H9 (cell line): Measurements from ENCODE around the gene DTWD1. TPM values are rescaled to one million over a fixed set of nuclear protein-coding genes. Genes with fewer than 3 reads are reported as not detected.

Experiments
- DNase-seq: peaks from one replicate; pipeline ENCODE4 v3.0.0-alpha.2; 2017
- H2AFZ ChIP-seq: one replicate; pipeline ENCODE4 v1.6.1; 2013; ENCODE audit warnings: mild to moderate bottlenecking, low read length, control low read depth, moderate library complexity
- H2AK5ac ChIP-seq: 2 replicates; pipeline ENCODE4 v1.6.1; 2013; ENCODE audit warnings: low read length, control low read depth, mixed read lengths; ENCODE audit not compliant: insufficient read length
- H2BK120ac ChIP-seq: one replicate; pipeline ENCODE4 v1.6.1; 2013; ENCODE audit warnings: low read depth, mild to moderate bottlenecking, low read length, control low read depth, inconsistent platforms; ENCODE audit not compliant: poor library complexity, severe bottlenecking
- H2BK12ac ChIP-seq: 2 replicates; pipeline ENCODE4 v1.6.1; 2013; ENCODE audit warnings: low read length, control low read depth, mixed read lengths, low read depth; ENCODE audit not compliant: insufficient read length
- H2BK15ac ChIP-seq: 2 replicates; pipeline ENCODE4 v1.6.1; 2013; ENCODE audit warnings: low read depth, low read length, control low read depth
- H2BK20ac ChIP-seq: one replicate; pipeline ENCODE4 v1.6.1; 2013; ENCODE audit warnings: low read depth, mild to moderate bottlenecking, low read length, control low read depth, inconsistent platforms; ENCODE audit not compliant: poor library complexity, severe bottlenecking
- H2BK5ac ChIP-seq: 2 replicates; pipeline ENCODE4 v1.6.1; 2013; ENCODE audit warnings: low read length, control low read depth, mixed read lengths; ENCODE audit not compliant: insufficient read length
- H3K14ac ChIP-seq: 2 replicates; pipeline ENCODE4 v1.6.1; 2013; ENCODE audit warnings: low read length, control low read depth; ENCODE audit not compliant: insufficient read depth
- H3K18ac ChIP-seq: 2 replicates; pipeline ENCODE4 v1.6.1; 2013; ENCODE audit warnings: low read depth, mild to moderate bottlenecking, mixed read lengths, low read length, control low read depth; ENCODE audit not compliant: insufficient read length
- H3K23ac ChIP-seq: 2 replicates; pipeline ENCODE4 v1.6.1; 2013; ENCODE audit warnings: low read length, control low read depth, mixed read lengths, low read depth; ENCODE audit not compliant: insufficient read length
- H3K23me2 ChIP-seq: 2 replicates; pipeline ENCODE4 v1.6.1; 2013; ENCODE audit warnings: low read depth, mild to moderate bottlenecking, mixed read lengths, low read length, control low read depth; ENCODE audit not compliant: insufficient read length, poor library complexity, severe bottlenecking
- H3K27ac ChIP-seq: 2 replicates; pipeline ENCODE4 v1.5.1; 2013; ENCODE audit warnings: low read length, control low read depth, mixed read lengths, low read depth; ENCODE audit not compliant: insufficient read length
- H3K27me3 ChIP-seq: 2 replicates; pipeline ENCODE4 v1.6.1; 2013; ENCODE audit warnings: low read length, control low read depth, inconsistent platforms; ENCODE audit not compliant: insufficient read depth
- H3K4ac ChIP-seq: 2 replicates; pipeline ENCODE4 v1.6.1; 2013; ENCODE audit warnings: low read depth, mild to moderate bottlenecking, control low read depth, inconsistent platforms, low read length, moderate library complexity
- H3K4me1 ChIP-seq: 2 replicates; pipeline ENCODE4 v1.6.1; 2013; ENCODE audit warnings: low read length, control low read depth, inconsistent platforms; ENCODE audit not compliant: insufficient read depth
- H3K4me2 ChIP-seq: 2 replicates; pipeline ENCODE4 v1.6.1; 2013; ENCODE audit warnings: low read length, control low read depth, mixed read lengths; ENCODE audit not compliant: insufficient read length, insufficient read depth
- H3K56ac ChIP-seq: 2 replicates; pipeline ENCODE4 v1.6.1; 2013; ENCODE audit warnings: low read depth, mild to moderate bottlenecking, mixed read lengths, low read length, control low read depth; ENCODE audit not compliant: insufficient read length
- H3K79me1 ChIP-seq: 2 replicates; pipeline ENCODE4 v1.6.1; 2013; ENCODE audit warnings: low read depth, mild to moderate bottlenecking, moderate library complexity, low read length, control low read depth, inconsistent platforms; ENCODE audit not compliant: insufficient read depth, poor library complexity, severe bottlenecking
- H3K79me2 ChIP-seq: 2 replicates; pipeline ENCODE4 v1.6.1; 2013; ENCODE audit warnings: low read length, control low read depth, inconsistent platforms; ENCODE audit not compliant: insufficient read depth
- H3K9ac ChIP-seq: 2 replicates; pipeline ENCODE4 v1.6.1; 2013; ENCODE audit warnings: low read length, control low read depth, mixed read lengths; ENCODE audit not compliant: insufficient read length; ENCODE audit errors: extremely low read depth
- H3K9me3 ChIP-seq: one replicate; pipeline ENCODE4 v1.6.1; 2013; ENCODE audit warnings: low read depth, low read length, inconsistent platforms; ENCODE audit not compliant: control insufficient read depth
- H3T11ph ChIP-seq: one replicate; pipeline ENCODE4 v1.6.1; 2013; ENCODE audit warnings: mild to moderate bottlenecking, low read length, control low read depth, inconsistent platforms
- H4K20me1 ChIP-seq: one replicate; pipeline ENCODE4 v1.6.1; 2013; ENCODE audit not compliant: control insufficient read depth, insufficient read length, insufficient read depth
- H4K5ac ChIP-seq: 2 replicates; pipeline ENCODE4 v1.6.1; 2013; ENCODE audit warnings: low read depth, mild to moderate bottlenecking, mixed read lengths, low read length, control low read depth; ENCODE audit not compliant: insufficient read length
- H4K8ac ChIP-seq: replicated peaks from 2 replicates; pipeline ENCODE4 v1.6.1; 2013; ENCODE audit warnings: low read length, control low read depth, mixed read lengths, low read depth; ENCODE audit not compliant: insufficient read length
- H4K91ac ChIP-seq: 2 replicates; pipeline ENCODE4 v1.6.1; 2013; ENCODE audit warnings: low read depth, mild to moderate bottlenecking, moderate library complexity, mixed read lengths, low read length, control low read depth; ENCODE audit not compliant: insufficient read length
- H3K27ac Mint-ChIP-seq, 3 experiments: 2 replicates in 2 of 3; 3 replicates in 1 of 3; pipeline ENCODE4 v1.8.0; 2020 to 2021; ENCODE audit warnings: mixed read lengths in 3 of 3, mild to moderate bottlenecking in 1 of 3, moderate library complexity in 1 of 3
- H3K27me3 Mint-ChIP-seq: 2 replicates; pipeline ENCODE4 v1.8.0; 2021; ENCODE audit warnings: low read depth, mild to moderate bottlenecking, moderate library complexity, mixed read lengths
- H3K36me3 Mint-ChIP-seq, 3 experiments: 2 replicates in 2 of 3; 3 replicates in 1 of 3; pipeline ENCODE4 v1.8.0; 2020 to 2021; ENCODE audit warnings: low read depth in 3 of 3, mixed read lengths in 3 of 3; ENCODE audit not compliant: insufficient read depth in 1 of 3
- H3K4me1 Mint-ChIP-seq, 2 experiments: 2 replicates each; pipeline ENCODE4 v1.8.0; 2020; ENCODE audit warnings: mixed read lengths in 2 of 2
- H3K4me3 Mint-ChIP-seq, 2 experiments: 2 replicates in 1 of 2; 3 replicates in 1 of 2; pipeline ENCODE4 v1.8.0; 2020 to 2021; ENCODE audit warnings: mild to moderate bottlenecking in 2 of 2, mixed read lengths in 2 of 2, moderate library complexity in 1 of 2
- H3K9me3 Mint-ChIP-seq, 2 experiments: 2 replicates in 1 of 2; 3 replicates in 1 of 2; pipeline ENCODE4 v1.8.0; 2020; ENCODE audit warnings: mild to moderate bottlenecking in 2 of 2, mixed read lengths in 2 of 2, moderate library complexity in 1 of 2
- WGBS: extraction: QIAGEN DNeasy Blood & Tissue Kit; methylation state at CpG from one replicate; pipeline ENCODE4 v1.1.7; 2013; ENCODE audit warnings: missing lambda C conversion rate, low lambda C conversion rate, mixed read lengths; ENCODE audit not compliant: insufficient read length; ENCODE audit errors: extremely low coverage; 5-methylcytosine and 5-hydroxymethylcytosine counted together
- total RNA-seq: library from RNA; stranded (reverse); gene quantifications from 2 replicates; pipeline ENCODE4 v1.2.1, GENCODE V29; 2021
- TF ChIP-seq, protein P1 (sequence below): fragments of 200-600 bp; sonication (generic); conservative IDR thresholded peaks from 3 replicates; pipeline ENCODE4 v1.8.0; 2021; ENCODE audit warnings: antibody characterized with exemption, mild to moderate bottlenecking

DTWD1 gene
- total RNA-seq, 1 experiment from 2014 or later: 26.7 TPM

DNA sequence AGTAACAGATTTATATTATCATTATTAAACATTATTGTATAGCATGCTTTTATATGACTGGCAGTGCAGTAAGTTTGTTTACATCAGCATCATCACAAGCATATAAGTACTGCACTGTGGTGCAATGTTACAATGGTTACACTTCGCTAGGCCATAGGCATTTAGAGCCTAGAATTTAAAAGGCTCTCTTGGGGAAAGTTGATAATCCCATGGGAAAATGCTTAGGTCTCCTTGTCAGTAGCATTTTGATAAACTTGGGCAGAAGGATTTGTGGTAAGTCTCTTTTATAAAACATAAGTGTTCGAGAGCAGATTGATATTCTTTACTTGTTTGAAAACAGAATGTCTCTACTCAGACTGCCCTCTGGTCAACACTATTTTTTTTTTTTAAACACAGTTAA, 7.5 kb downstream of the DTWD1 start:
- H3K9me3 Mint-ChIP-seq: peaks cover 9 to 13% of the 10 kb centered on the region in 2 experiments; a peak in 3 of 5 replicates
- Histone ChIP-seq H3K79me1 (no peaks in the 10 kb centered on the region), H2BK120ac (no peak overlapping the region), H4K20me1 (no peaks in the 10 kb centered on the region), H3K14ac (no peak overlapping the region), H3K23ac (no peak overlapping the region), H2AFZ (no peak overlapping the region), H3K27me3 (no peaks in the 10 kb centered on the region), H2AK5ac (no peak overlapping the region), H3T11ph (no peak overlapping the region), H3K56ac (no peak overlapping the region), H4K8ac (no peak overlapping the region), H2BK5ac (no peak overlapping the region), H3K18ac (no peak overlapping the region), H4K91ac (no peak overlapping the region), H2BK15ac (no peak overlapping the region), H3K4me2 (no peak overlapping the region), H3K23me2 (no peaks in the 10 kb centered on the region), H3K4ac (no peak overlapping the region), H3K27ac (no peak overlapping the region), H3K9ac (no peak overlapping the region), H2BK20ac (no peak overlapping the region), H3K4me1 (no peaks in the 10 kb centered on the region), H3K79me2 (0 out of 2 replicates have a peak, but pooled peaks cover 3% of the 10 kb centered on the region), H2BK12ac (no peak overlapping the region), H3K9me3 (peaks cover 4% of the 10 kb centered on the region), H4K5ac (no peak overlapping the region)
- no peak for DNase-seq
- H3K4me1 Mint-ChIP-seq: peaks cover 2% of the 10 kb centered on the region in 2 experiments; a peak in 2 of 4 replicates
- peaks cover 18 to 49% (median 47%) of the 10 kb centered on the region in 3 experiments for H3K36me3 Mint-ChIP-seq
- no peak overlapping the region for H3K4me3 Mint-ChIP-seq
- no peak overlapping the region for H3K27ac Mint-ChIP-seq
- no CpG with 5 or more reads among the region's 2 CpGs for WGBS
- no peaks in the 10 kb centered on the region for H3K27me3 Mint-ChIP-seq
- TF ChIP-seq, protein P1, sequence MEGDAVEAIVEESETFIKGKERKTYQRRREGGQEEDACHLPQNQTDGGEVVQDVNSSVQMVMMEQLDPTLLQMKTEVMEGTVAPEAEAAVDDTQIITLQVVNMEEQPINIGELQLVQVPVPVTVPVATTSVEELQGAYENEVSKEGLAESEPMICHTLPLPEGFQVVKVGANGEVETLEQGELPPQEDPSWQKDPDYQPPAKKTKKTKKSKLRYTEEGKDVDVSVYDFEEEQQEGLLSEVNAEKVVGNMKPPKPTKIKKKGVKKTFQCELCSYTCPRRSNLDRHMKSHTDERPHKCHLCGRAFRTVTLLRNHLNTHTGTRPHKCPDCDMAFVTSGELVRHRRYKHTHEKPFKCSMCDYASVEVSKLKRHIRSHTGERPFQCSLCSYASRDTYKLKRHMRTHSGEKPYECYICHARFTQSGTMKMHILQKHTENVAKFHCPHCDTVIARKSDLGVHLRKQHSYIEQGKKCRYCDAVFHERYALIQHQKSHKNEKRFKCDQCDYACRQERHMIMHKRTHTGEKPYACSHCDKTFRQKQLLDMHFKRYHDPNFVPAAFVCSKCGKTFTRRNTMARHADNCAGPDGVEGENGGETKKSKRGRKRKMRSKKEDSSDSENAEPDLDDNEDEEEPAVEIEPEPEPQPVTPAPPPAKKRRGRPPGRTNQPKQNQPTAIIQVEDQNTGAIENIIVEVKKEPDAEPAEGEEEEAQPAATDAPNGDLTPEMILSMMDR: no peak
